Calu3 (cell line): ENCODE measurements around the gene DIP2B. TPM values are rescaled to one million over a fixed set of nuclear protein-coding genes. Genes with fewer than 3 reads are reported as not detected.
"Not testable (repeated sequence)": the region's sequence is repeated elsewhere in the genome, so short reads cannot be mapped to it uniquely, and the experiment has no call there.

Experiments used
- BruUV-seq: library from RNA; stranded (reverse); fragments of 400-500 nt; replicated peaks from 2 replicates; lab custom pipeline; 2021; lab: Mats Ljungman, UMichigan
- CTCF ChIA-PET: fragments of 300-600 bp; sonication (Branson Sonifier 250); formaldehyde crosslinking; loops from one replicate; lab custom pipeline; 2022; ENCODE audit warnings: antibody characterized with exemption; lab: Charles Lee
- DNase-seq: peaks from one replicate; pipeline ENCODE4 v3.0.0; 2022
- H3K27ac Mint-ChIP-seq: one replicate; pipeline ENCODE4 v1.8.0; 2022; ENCODE audit warnings: mixed read lengths; ENCODE audit not compliant: unreplicated experiment
- H3K27me3 Mint-ChIP-seq: one replicate; pipeline ENCODE4 v1.8.0; 2022; ENCODE audit warnings: mixed read lengths; ENCODE audit not compliant: unreplicated experiment
- H3K36me3 Mint-ChIP-seq: one replicate; pipeline ENCODE4 v1.8.0; 2022; ENCODE audit warnings: mild to moderate bottlenecking, moderate library complexity, mixed read lengths; ENCODE audit not compliant: insufficient read depth, unreplicated experiment
- H3K4me1 Mint-ChIP-seq: one replicate; pipeline ENCODE4 v1.8.0; 2022; ENCODE audit warnings: mild to moderate bottlenecking, low read depth, mixed read lengths; ENCODE audit not compliant: unreplicated experiment
- H3K4me3 Mint-ChIP-seq: one replicate; pipeline ENCODE4 v1.8.0; 2022; ENCODE audit warnings: mild to moderate bottlenecking, low read depth, moderate library complexity, mixed read lengths; ENCODE audit not compliant: unreplicated experiment
- H3K9me3 Mint-ChIP-seq: one replicate; pipeline ENCODE4 v1.8.0; 2022; ENCODE audit warnings: low read depth, mixed read lengths; ENCODE audit not compliant: unreplicated experiment
- CTCF ChIP-seq: fragments of 200-600 bp; IDR thresholded peaks from one replicate; pipeline ENCODE4 v1.8.0; 2022; ENCODE audit warnings: antibody characterized with exemption; ENCODE audit not compliant: unreplicated experiment
- intact Hi-C: fragments of 100-400 bp; cut with micrococcal nuclease; formaldehyde crosslinking; loops from one replicate; pipeline ENCODE4 v1.10.0; 2022; ENCODE audit not compliant: unreplicated experiment
- total RNA-seq: library from RNA; stranded (reverse); gene quantifications from 2 replicates; pipeline ENCODE4 v1.2.3, GENCODE V29; 2022

DIP2B gene
- total RNA-seq, 1 experiment from 2014 or later = 22.8 TPM

- H3K9me3 Mint-ChIP-seq = no peaks in the 10 kb centered on the region
- intact Hi-C loops = no loop called here
- BruUV-seq = no TSS peak
- H3K36me3 Mint-ChIP-seq = peaks cover 34% of the 10 kb centered on the region
- H3K4me3 Mint-ChIP-seq = no peak overlapping the region
- TF ChIP-seq CTCF = no peak
- H3K4me1 Mint-ChIP-seq = no peaks in the 10 kb centered on the region
- H3K27ac Mint-ChIP-seq = no peak overlapping the region
- no peaks in the 10 kb centered on the region for H3K27me3 Mint-ChIP-seq
- no peak for DNase-seq
- CTCF ChIA-PET = no interaction called here
Measured at GRCh38 chr12:50477241-50477832, 27.4 kb upstream of the DIP2B start.

- H3K27ac Mint-ChIP-seq = no peak overlapping the region
- no TSS peak for BruUV-seq
- no peak overlapping the region for H3K4me3 Mint-ChIP-seq
- no peaks in the 10 kb centered on the region for H3K9me3 Mint-ChIP-seq
- H3K4me1 Mint-ChIP-seq = no peaks in the 10 kb centered on the region
- no peak for DNase-seq
- intact Hi-C loops = no loop called here
- CTCF ChIA-PET = no interaction called here
- TF ChIP-seq CTCF = no peak
- H3K27me3 Mint-ChIP-seq = no peaks in the 10 kb centered on the region
- peaks cover 12% of the 10 kb centered on the region for H3K36me3 Mint-ChIP-seq
Measured at GRCh38 chr12:50482571-50482970, 22.2 kb upstream of the DIP2B start.

- H3K4me3 Mint-ChIP-seq = no peak overlapping the region
- no peaks in the 10 kb centered on the region for H3K9me3 Mint-ChIP-seq
- H3K4me1 Mint-ChIP-seq = no peaks in the 10 kb centered on the region
- BruUV-seq = no TSS peak
- no peak for TF ChIP-seq CTCF
- CTCF ChIA-PET = no interaction called here
- peaks cover 12% of the 10 kb centered on the region for H3K36me3 Mint-ChIP-seq
- H3K27me3 Mint-ChIP-seq = no peaks in the 10 kb centered on the region
- DNase-seq = no peak
- H3K27ac Mint-ChIP-seq = no peak overlapping the region
- intact Hi-C loops = no loop called here
Measured at GRCh38 chr12:50483488-50483887, 21.3 kb upstream of the DIP2B start.

GRCh38 chr12:50488801-50489200, 16.0 kb upstream of the DIP2B start:
- intact Hi-C loops = no loop called here
- CTCF ChIA-PET = no interaction called here
- Mint-ChIP-seq H3K36me3 (peaks cover 4% of the 10 kb centered on the region), H3K9me3 (no peaks in the 10 kb centered on the region), H3K27me3 (no peaks in the 10 kb centered on the region), H3K4me1 (no peaks in the 10 kb centered on the region), H3K4me3 (no peak overlapping the region), H3K27ac (no peak overlapping the region)
- BruUV-seq = no TSS peak
- no peak for TF ChIP-seq CTCF
- DNase-seq = no peak

GRCh38 chr12:50498119-50498518, 6.7 kb upstream of the DIP2B start:
- DNase-seq, H3K4me1 Mint-ChIP-seq, CTCF ChIA-PET, intact Hi-C loops, H3K4me3 Mint-ChIP-seq, H3K36me3 Mint-ChIP-seq, H3K27me3 Mint-ChIP-seq, BruUV-seq, H3K27ac Mint-ChIP-seq: not testable (repeated sequence)
- H3K9me3 Mint-ChIP-seq = peaks cover 10% of the 10 kb centered on the region
